ENCODE data around the gene SFXN3.
A peak's percentile ranks its signal among the peaks of the same experiment; 100 is the strongest.
"Not testable (repeated sequence)": the region's sequence is repeated elsewhere in the genome, so short reads cannot be mapped to it uniquely, and the experiment has no call there.

The SFXN3 gene

GRCh38 chr10:101015582-101015973, 15.5 kb upstream of the SFXN3 start:
- no peak for DNase-seq (ENCODE audit: low read depth in 2 of 2)

- no peak for DNase-seq (ENCODE audit: low read depth in 2 of 2)
Observed at GRCh38 chr10:101016814-101017213, 14.2 kb upstream of the SFXN3 start.

GRCh38 chr10:101018118-101018599, 12.9 kb upstream of the SFXN3 start:
- DNase-seq (ENCODE audit: low read depth in 2 of 2), result no peak

- DNase-seq (ENCODE audit: low read depth in 2 of 2), result peak; percentile 79 to 81
Observed at GRCh38 chr10:101018600-101019439, 12.2 kb upstream of the SFXN3 start.

- no peak for DNase-seq (ENCODE audit: low read depth in 2 of 2)
Observed at GRCh38 chr10:101019440-101019703, 11.7 kb upstream of the SFXN3 start.

GRCh38 chr10:101020427-101021075, 10.5 kb upstream of the SFXN3 start:
- no peak for DNase-seq (ENCODE audit: low read depth in 2 of 2)

- no peak for DNase-seq (ENCODE audit: low read depth in 2 of 2)
Observed at GRCh38 chr10:101021239-101021638, 9.8 kb upstream of the SFXN3 start.

- no peak for DNase-seq (ENCODE audit: low read depth in 2 of 2)
Observed at GRCh38 chr10:101021692-101022251, 9.3 kb upstream of the SFXN3 start.

- no peak for DNase-seq (ENCODE audit: low read depth in 2 of 2)
Observed at GRCh38 chr10:101022967-101023705, 7.9 kb upstream of the SFXN3 start.

GRCh38 chr10:101027106-101027720, 3.8 kb upstream of the SFXN3 start:
- no peak for DNase-seq (ENCODE audit: low read depth in 2 of 2)

GRCh38 chr10:101028446-101029337, 2.3 kb upstream of the SFXN3 start:
- DNase-seq (ENCODE audit: low read depth in 2 of 2), result no peak

- DNase-seq (ENCODE audit: low read depth in 2 of 2), result no peak
Observed at GRCh38 chr10:101029520-101030295, 1.3 kb upstream of the SFXN3 start.

GRCh38 chr10:101030496-101031127, 422 bp upstream of the SFXN3 start:
- DNase-seq (ENCODE audit: low read depth in 2 of 2), result no peak

GRCh38 chr10:101031796-101032636, 982 bp downstream of the SFXN3 start:
- DNase-seq (ENCODE audit: low read depth in 2 of 2), result peak; percentile 62 to 63

GRCh38 chr10:101032637-101033224, 1.7 kb downstream of the SFXN3 start:
- peak; percentile 22 to 55 for DNase-seq (ENCODE audit: low read depth in 2 of 2)

GRCh38 chr10:101033276-101033675, 2.2 kb downstream of the SFXN3 start:
- no peak for DNase-seq (ENCODE audit: low read depth in 2 of 2)

- not testable (repeated sequence) for DNase-seq (ENCODE audit: low read depth in 2 of 2)
Observed at GRCh38 chr10:101034404-101034803, 3.4 kb downstream of the SFXN3 start.

GRCh38 chr10:101035314-101035713, 4.3 kb downstream of the SFXN3 start:
- DNase-seq (ENCODE audit: low read depth in 2 of 2), result no peak

All from stimulated activated CD4-positive, alpha-beta T cell treated with anti-CD3 and anti-CD28 coated beads, Interleukin-4, amount 100 ng/mL, for 48 hours (primary cell).